K562 (cell line): ENCODE results near the gene AKT1S1. TPM values are rescaled to one million over a fixed set of nuclear protein-coding genes. Genes with fewer than 3 reads are reported as not detected.

Source experiments
- ATAC-seq: fragments of 200-7000 bp; cut with Tn5 transposase; 3 replicates; pipeline ENCODE4 v1.9.1; 2020; ENCODE audit warnings: moderate library complexity
- BruUV-seq: library from RNA; stranded (reverse); fragments of 400-500 nt; replicated peaks from 2 replicates; lab custom pipeline; 2021; lab: Mats Ljungman, UMichigan
- CTCF ChIA-PET: fragments of 300-600 bp; formaldehyde crosslinking; extraction: SDS; loops from one replicate; lab custom pipeline; 2021; ENCODE audit warnings: low intra/inter-chr PET ratio; lab: Yijun Ruan, JAX
- POLR2A ChIA-PET: fragments of 300-600, 350-650 bp; sonication (Branson Sonifier 250); formaldehyde crosslinking; extraction: SDS; loops from one replicate; lab custom pipeline; 2021; ENCODE audit warnings: antibody characterized with exemption, inconsistent platforms; lab: Yijun Ruan, JAX
- DNase-seq, 4 experiments: peaks; one replicate each; pipeline versions ENCODE4 v3.0.0 to v3.0.0-alpha.2; 2011 to 2018; ENCODE audit warnings: low spot score in 3 of 4, mixed read lengths in 3 of 4; ENCODE audit errors: extremely low read depth in 1 of 4
- FAIRE-seq: peaks from 2 replicates; lab custom pipeline; 2011; peaks lifted over from hg19 to GRCh38; lab: Jason Lieb, UNC
- H2AFZ ChIP-seq: 2 replicates; pipeline ENCODE4 v1.6.0; 2011; ENCODE audit warnings: low read depth, low read length, control low read depth, inconsistent platforms
- H3K27ac ChIP-seq: fragments of 200-600 bp; 3 replicates; pipeline ENCODE4 v1.8.0; 2011; ENCODE audit warnings: low read depth, mild to moderate bottlenecking, control low read depth, inconsistent platforms, low read length, moderate library complexity, mixed read lengths; ENCODE audit errors: extremely low read depth
- H3K27me3 ChIP-seq, 2 experiments: fragments of 300-600 bp in 1 of 2; 2 replicates in 1 of 2; 3 replicates in 1 of 2; pipeline versions ENCODE4 v1.6.0 to v1.8.0; 2011; ENCODE audit warnings: inconsistent platforms in 2 of 2, low read length in 2 of 2, mild to moderate bottlenecking in 1 of 2, mixed read lengths in 1 of 2, moderate library complexity in 1 of 2; ENCODE audit not compliant: control insufficient read depth in 2 of 2, insufficient read depth in 2 of 2
- H3K36me3 ChIP-seq: fragments of 300-600 bp; 3 replicates; pipeline ENCODE4 v1.8.0; 2011; ENCODE audit warnings: mild to moderate bottlenecking, low read length, inconsistent platforms; ENCODE audit not compliant: control insufficient read depth, insufficient read depth
- H3K4me1 ChIP-seq, 2 experiments: fragments of 200-600 bp in 1 of 2; replicated peaks in 1 of 2; 2 replicates in 1 of 2; 3 replicates in 1 of 2; pipeline versions ENCODE4 v1.5.1 to v1.8.0; 2011; ENCODE audit warnings: inconsistent platforms in 2 of 2, low read length in 2 of 2, mild to moderate bottlenecking in 1 of 2, mixed read lengths in 1 of 2, moderate library complexity in 1 of 2; ENCODE audit not compliant: control insufficient read depth in 2 of 2, insufficient read depth in 2 of 2
- H3K4me2 ChIP-seq: 2 replicates; pipeline ENCODE4 v1.6.1; 2011; ENCODE audit warnings: low read length, control low read depth, inconsistent platforms, mixed read lengths; ENCODE audit not compliant: insufficient read depth
- H3K4me3 ChIP-seq: fragments of 200-600 bp; sonication (generic), shearing (Covaris generic); 2 replicates; pipeline ENCODE4 v1.5.1; 2016; ENCODE audit warnings: control low read depth, inconsistent platforms
- H3K79me2 ChIP-seq: fragments of 200-600 bp; 3 replicates; pipeline ENCODE4 v1.8.0; 2011; ENCODE audit warnings: low read length, inconsistent platforms; ENCODE audit not compliant: control insufficient read depth, insufficient read depth
- H3K9ac ChIP-seq, 2 experiments: 2 replicates each; pipeline versions ENCODE4 v1.6.0 to v1.6.1; 2011; ENCODE audit warnings: low read depth in 2 of 2, low read length in 2 of 2, control low read depth in 1 of 2, inconsistent platforms in 1 of 2, mild to moderate bottlenecking in 1 of 2, mixed read lengths in 1 of 2; ENCODE audit not compliant: insufficient read depth in 1 of 2
- H3K9me1 ChIP-seq: one replicate; pipeline ENCODE4 v1.6.0; 2011; ENCODE audit warnings: inconsistent platforms, mild to moderate bottlenecking, low read length, moderate library complexity; ENCODE audit not compliant: control insufficient read depth, insufficient read depth
- H3K9me3 ChIP-seq: replicated peaks from 2 replicates; pipeline ENCODE4 v1.5.1; 2011; ENCODE audit warnings: low read depth, low read length, inconsistent platforms; ENCODE audit not compliant: control insufficient read depth, insufficient read depth
- H4K20me1 ChIP-seq: replicated peaks from 2 replicates; pipeline ENCODE4 v1.6.1; 2011; ENCODE audit warnings: low read length, inconsistent platforms, mixed read lengths; ENCODE audit not compliant: control insufficient read depth, insufficient read depth
- BACH1 ChIP-seq: fragments of 200-800 bp; sonication (Bioruptor generic); IDR thresholded peaks from 2 replicates; pipeline ENCODE4 v1.6.1; 2016; ENCODE audit warnings: missing genetic modification characterization, missing compliant biosample characterization
- KDM1A ChIP-seq, 2 experiments: fragments of 450-650 bp; IDR thresholded peaks; 2 replicates each; pipeline ENCODE4 v1.6.1; 2016; ENCODE audit warnings: mild to moderate bottlenecking in 2 of 2
- KLF1 ChIP-seq: fragments of 450-650 bp; IDR thresholded peaks from 2 replicates; pipeline ENCODE4 v1.6.1; 2016; ENCODE audit warnings: missing genetic modification characterization, missing compliant biosample characterization
- PCBP2 ChIP-seq: fragments of 200-400 bp; formaldehyde crosslinking; IDR thresholded peaks from 2 replicates; pipeline ENCODE4 v1.6.1; 2018; ENCODE audit warnings: low read length, low read depth, mild to moderate bottlenecking, moderate library complexity; ENCODE audit not compliant: poor library complexity, severe bottlenecking
- PYGO2 ChIP-seq: fragments of 450-650 bp; IDR thresholded peaks from 2 replicates; pipeline ENCODE4 v1.6.1; 2016; ENCODE audit warnings: mild to moderate bottlenecking, missing genetic modification characterization, moderate library complexity, missing compliant biosample characterization
- SETDB1 ChIP-seq: IDR thresholded peaks from one replicate; pipeline ENCODE4 v1.6.1; 2012; ENCODE audit warnings: low read length, control low read depth, inconsistent platforms
- TRIM28 ChIP-seq: fragments of 450-650 bp; IDR thresholded peaks from 2 replicates; pipeline ENCODE4 v1.6.1; 2017
- ZNF699 ChIP-seq: fragments of 250-450 bp; sonication (Bioruptor Pico); IDR thresholded peaks from 2 replicates; pipeline ENCODE4 v1.8.0; 2021; ENCODE audit warnings: mild to moderate bottlenecking, moderate library complexity; ENCODE audit not compliant: insufficient replicate concordance
- WGBS: fragments of 100-300 bp; shearing (Covaris generic); methylation state at CpG from one replicate; pipeline ENCODE4 v1.1.6; 2016; ENCODE audit warnings: low coverage, mixed read lengths; ENCODE audit not compliant: insufficient coverage; ENCODE audit errors: missing lambda C conversion rate; 5-methylcytosine and 5-hydroxymethylcytosine counted together
- in situ Hi-C: fragments of 300-500 bp; cut with MboI; formaldehyde crosslinking; loops from 4 replicates; pipeline ENCODE4 v1.15.0; 2018; ENCODE audit warnings: inconsistent platforms, mixed read lengths
- intact Hi-C: fragments of 100-400 bp; cut with micrococcal nuclease; formaldehyde crosslinking; loops from 2 replicates; pipeline ENCODE4 v1.14.2; 2022
- polyA plus RNA-seq, 8 experiments: library from polyadenylated mRNA; depleted of rRNA in 4 of 8; stranded (reverse) in 5 of 8; unstranded in 3 of 8; fragments of >200 nt; fragmentation: Nextera tagmentation in 2 of 8; fragmentation: Illumina TruSeq in 1 of 8; extraction: Ambion mirVana in 2 of 8; extraction: Trizol in 1 of 8; gene quantifications; 2 replicates each; pipeline versions ENCODE4 v1.2.1 to v1.2.3, GENCODE V29; 2011 to 2014; ENCODE audit warnings: inconsistent platforms in 1 of 8, missing spikeins in 1 of 8
- total RNA-seq, 7 experiments: library from RNA; depleted of rRNA in 6 of 7; stranded (reverse); fragments of >200 nt in 6 of 7; fragmentation: Illumina TruSeq in 2 of 7; extraction: Trizol in 2 of 7; gene quantifications; 2 replicates each; pipeline versions ENCODE4 v1.2.1 to v1.2.3, GENCODE V29; 2011 to 2021; ENCODE audit warnings: low replicate concordance in 1 of 7
- TF ChIP-seq, protein P1 (sequence below): fragments of 450-650 bp; IDR thresholded peaks from 2 replicates; pipeline ENCODE4 v1.6.1; 2018; ENCODE audit warnings: mild to moderate bottlenecking, low read depth; ENCODE audit not compliant: partially characterized antibody
- TF ChIP-seq, protein P2 (sequence below): sonication (generic); formaldehyde crosslinking; IDR thresholded peaks from 2 replicates; pipeline ENCODE4 v1.8.0; 2022; ENCODE audit warnings: mild to moderate bottlenecking, missing genetic modification reagents
- TF ChIP-seq, protein P3 (sequence below): IDR thresholded peaks from 2 replicates; pipeline ENCODE4 v1.6.1; 2012; ENCODE audit warnings: low read depth, low read length, improper control_type of control experiment, borderline replicate concordance

Gene AKT1S1
- total and polyA plus RNA-seq, 9 of the 15 experiments (the other 6 are each of a cell fraction or from before 2014, with no cell fraction given), result 1.2 to 50.3 (median 17.1) TPM

DNA sequence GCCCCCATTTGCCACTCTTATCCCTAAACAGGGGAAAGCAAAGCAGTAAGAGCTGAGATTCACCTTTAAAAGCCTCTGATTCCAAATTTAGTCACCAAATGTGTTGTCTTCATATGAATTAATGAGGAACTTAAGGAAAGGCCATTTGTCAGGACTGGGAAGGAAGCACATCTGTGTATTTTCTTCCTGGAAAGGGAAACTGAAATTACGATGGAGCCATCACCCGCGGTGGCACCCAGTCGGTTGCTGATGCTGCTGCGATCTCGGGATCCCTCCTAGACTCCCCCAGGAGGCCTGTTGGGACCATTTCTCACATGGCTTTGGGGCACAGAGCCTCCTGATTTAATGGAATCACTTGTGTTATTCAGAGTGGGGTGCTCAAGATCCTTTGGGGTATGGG is 27.0 kb upstream of the AKT1S1 start:
- in situ Hi-C loops (no loop called here), intact Hi-C loops (no loop called here)
- Histone ChIP-seq H3K79me2 (no peaks in the 10 kb centered on the region; the same call in 2 of the 3 replicates), H3K36me3 (peaks cover 28% of the 10 kb centered on the region; the same call in 1 of the 3 replicates), H3K27me3 (no peaks in the 10 kb centered on the region), H4K20me1 (peaks cover 6% of the 10 kb centered on the region), H3K4me1 (peaks cover 0 to 16% of the 10 kb centered on the region in 2 experiments; a peak in 3 of 5 replicates), H3K9ac (no peak overlapping the region), H3K9me1 (no peaks in the 10 kb centered on the region), H3K4me2 (no peak overlapping the region), H3K27ac (no peak overlapping the region), H3K4me3 (no peak overlapping the region), H3K9me3 (no peaks in the 10 kb centered on the region), H2AFZ (no peak overlapping the region)
- FAIRE-seq, result no peak
- BruUV-seq, result no TSS peak
- no peak for ATAC-seq
- 36% methylated on average over 6 of the region's 6 CpGs for WGBS
- ChIA-PET CTCF (no interaction called here), POLR2A (interaction anchor here (1.2 kb wide), 1 partner anchor 9 kb away, joined by 4 read pairs; no protein-coding TSS in a partner anchor)
- no peak for DNase-seq
- TF ChIP-seq SETDB1 (no peak), KLF1 (tag) (no peak), PCBP2 (no peak), BACH1 (tag) (no peak), TRIM28 (no peak), PYGO2 (tag) (no peak), ZNF699 (CRISPR knock-in tag) (no peak), KDM1A (IDR thresholded peaks at IDR 0.05) (no peak)
- TF ChIP-seq, protein P1, sequence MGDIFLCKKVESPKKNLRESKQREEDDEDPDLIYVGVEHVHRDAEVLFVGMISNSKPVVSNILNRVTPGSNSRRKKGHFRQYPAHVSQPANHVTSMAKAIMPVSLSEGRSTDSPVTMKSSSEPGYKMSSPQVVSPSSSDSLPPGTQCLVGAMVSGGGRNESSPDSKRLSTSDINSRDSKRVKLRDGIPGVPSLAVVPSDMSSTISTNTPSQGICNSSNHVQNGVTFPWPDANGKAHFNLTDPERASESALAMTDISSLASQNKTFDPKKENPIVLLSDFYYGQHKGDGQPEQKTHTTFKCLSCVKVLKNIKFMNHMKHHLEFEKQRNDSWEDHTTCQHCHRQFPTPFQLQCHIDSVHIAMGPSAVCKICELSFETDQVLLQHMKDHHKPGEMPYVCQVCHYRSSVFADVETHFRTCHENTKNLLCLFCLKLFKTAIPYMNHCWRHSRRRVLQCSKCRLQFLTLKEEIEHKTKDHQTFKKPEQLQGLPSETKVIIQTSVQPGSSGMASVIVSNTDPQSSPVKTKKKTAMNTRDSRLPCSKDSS, result no peak
- TF ChIP-seq, protein P2, sequence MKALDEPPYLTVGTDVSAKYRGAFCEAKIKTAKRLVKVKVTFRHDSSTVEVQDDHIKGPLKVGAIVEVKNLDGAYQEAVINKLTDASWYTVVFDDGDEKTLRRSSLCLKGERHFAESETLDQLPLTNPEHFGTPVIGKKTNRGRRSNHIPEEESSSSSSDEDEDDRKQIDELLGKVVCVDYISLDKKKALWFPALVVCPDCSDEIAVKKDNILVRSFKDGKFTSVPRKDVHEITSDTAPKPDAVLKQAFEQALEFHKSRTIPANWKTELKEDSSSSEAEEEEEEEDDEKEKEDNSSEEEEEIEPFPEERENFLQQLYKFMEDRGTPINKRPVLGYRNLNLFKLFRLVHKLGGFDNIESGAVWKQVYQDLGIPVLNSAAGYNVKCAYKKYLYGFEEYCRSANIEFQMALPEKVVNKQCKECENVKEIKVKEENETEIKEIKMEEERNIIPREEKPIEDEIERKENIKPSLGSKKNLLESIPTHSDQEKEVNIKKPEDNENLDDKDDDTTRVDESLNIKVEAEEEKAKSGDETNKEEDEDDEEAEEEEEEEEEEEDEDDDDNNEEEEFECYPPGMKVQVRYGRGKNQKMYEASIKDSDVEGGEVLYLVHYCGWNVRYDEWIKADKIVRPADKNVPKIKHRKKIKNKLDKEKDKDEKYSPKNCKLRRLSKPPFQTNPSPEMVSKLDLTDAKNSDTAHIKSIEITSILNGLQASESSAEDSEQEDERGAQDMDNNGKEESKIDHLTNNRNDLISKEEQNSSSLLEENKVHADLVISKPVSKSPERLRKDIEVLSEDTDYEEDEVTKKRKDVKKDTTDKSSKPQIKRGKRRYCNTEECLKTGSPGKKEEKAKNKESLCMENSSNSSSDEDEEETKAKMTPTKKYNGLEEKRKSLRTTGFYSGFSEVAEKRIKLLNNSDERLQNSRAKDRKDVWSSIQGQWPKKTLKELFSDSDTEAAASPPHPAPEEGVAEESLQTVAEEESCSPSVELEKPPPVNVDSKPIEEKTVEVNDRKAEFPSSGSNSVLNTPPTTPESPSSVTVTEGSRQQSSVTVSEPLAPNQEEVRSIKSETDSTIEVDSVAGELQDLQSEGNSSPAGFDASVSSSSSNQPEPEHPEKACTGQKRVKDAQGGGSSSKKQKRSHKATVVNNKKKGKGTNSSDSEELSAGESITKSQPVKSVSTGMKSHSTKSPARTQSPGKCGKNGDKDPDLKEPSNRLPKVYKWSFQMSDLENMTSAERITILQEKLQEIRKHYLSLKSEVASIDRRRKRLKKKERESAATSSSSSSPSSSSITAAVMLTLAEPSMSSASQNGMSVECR, result no peak
- TF ChIP-seq, protein P3, sequence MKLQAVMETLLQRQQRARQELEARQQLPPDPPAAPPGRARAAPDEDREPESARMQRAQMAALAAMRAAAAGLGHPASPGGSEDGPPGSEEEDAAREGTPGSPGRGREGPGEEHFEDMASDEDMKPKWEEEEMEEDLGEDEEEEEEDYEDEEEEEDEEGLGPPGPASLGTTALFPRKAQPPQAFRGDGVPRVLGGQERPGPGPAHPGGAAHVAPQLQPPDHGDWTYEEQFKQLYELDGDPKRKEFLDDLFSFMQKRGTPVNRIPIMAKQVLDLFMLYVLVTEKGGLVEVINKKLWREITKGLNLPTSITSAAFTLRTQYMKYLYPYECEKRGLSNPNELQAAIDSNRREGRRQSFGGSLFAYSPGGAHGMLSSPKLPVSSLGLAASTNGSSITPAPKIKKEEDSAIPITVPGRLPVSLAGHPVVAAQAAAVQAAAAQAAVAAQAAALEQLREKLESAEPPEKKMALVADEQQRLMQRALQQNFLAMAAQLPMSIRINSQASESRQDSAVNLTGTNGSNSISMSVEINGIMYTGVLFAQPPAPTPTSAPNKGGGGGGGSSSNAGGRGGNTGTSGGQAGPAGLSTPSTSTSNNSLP, result no peak
